NOMO-1 treated with dmso at 0.1 percent for 144 hours (cell line): ENCODE data around the gene DYNLT4.
"Not testable (repeated sequence)": the region's sequence is repeated elsewhere in the genome, so short reads cannot be mapped to it uniquely, and the experiment has no call there.

Source experiments
- DNase-seq: peaks from one replicate; lab custom pipeline; 2025; ENCODE audit not compliant: unreplicated experiment; lab: John Stamatoyannopoulos, UW

Gene DYNLT4

GRCh38 chr1:44806704-44807363 is at the start of gene DYNLT4:
Gene DYNLT4 (minus strand): TSS chr1:44807351. CDS start chr1:44806668, 683 bp downstream.
- no peak for DNase-seq

GRCh38 chr1:44855742-44856141 is 48.6 kb upstream of the DYNLT4 start:
- no peak for DNase-seq

- DNase-seq, result no peak
Measured at GRCh38 chr1:44854970-44855369, 47.8 kb upstream of the DYNLT4 start.

- DNase-seq, result no peak
Measured at GRCh38 chr1:44853201-44853600, 46.0 kb upstream of the DYNLT4 start.

- DNase-seq, result no peak
Measured at GRCh38 chr1:44851308-44851707, 44.2 kb upstream of the DYNLT4 start.

- DNase-seq, result no peak
Measured at GRCh38 chr1:44849575-44850132, 42.5 kb upstream of the DYNLT4 start.

GRCh38 chr1:44848456-44849181 is 41.5 kb upstream of the DYNLT4 start:
- no peak for DNase-seq

- DNase-seq, result no peak
Measured at GRCh38 chr1:44847845-44848244, 40.7 kb upstream of the DYNLT4 start.

- no peak for DNase-seq
Measured at GRCh38 chr1:44846985-44847384, 39.8 kb upstream of the DYNLT4 start.

- DNase-seq, result no peak
Measured at GRCh38 chr1:44842862-44843655, 35.9 kb upstream of the DYNLT4 start, which contains the start of gene PTCH2. Gene PTCH2 (minus strand): TSS chr1:44843253. CDS start chr1:44842932, 321 bp downstream.

- no peak for DNase-seq
Measured at GRCh38 chr1:44842486-44842861, 35.3 kb upstream of the DYNLT4 start.

- no peak for DNase-seq
Measured at GRCh38 chr1:44839576-44839975, 32.4 kb upstream of the DYNLT4 start.

GRCh38 chr1:44838294-44838693 is 31.1 kb upstream of the DYNLT4 start:
- DNase-seq, result not testable (repeated sequence)

- DNase-seq, result peak; percentile 72
Measured at GRCh38 chr1:44835738-44836675, 28.9 kb upstream of the DYNLT4 start.

GRCh38 chr1:44834328-44834727 is 27.2 kb upstream of the DYNLT4 start:
- no peak for DNase-seq

GRCh38 chr1:44832056-44832705 is 25.0 kb upstream of the DYNLT4 start:
- no peak for DNase-seq

- no peak for DNase-seq
Measured at GRCh38 chr1:44831516-44831915, 24.4 kb upstream of the DYNLT4 start.

- DNase-seq, result no peak
Measured at GRCh38 chr1:44830900-44831304, 23.8 kb upstream of the DYNLT4 start.

GRCh38 chr1:44829506-44830384 is 22.6 kb upstream of the DYNLT4 start:
- DNase-seq, result no peak
